HepG2 (cell line): ENCODE results near the gene MXD1. TPM values are rescaled to one million over a fixed set of nuclear protein-coding genes. Genes with fewer than 3 reads are reported as not detected.

Experiments used
- ARNT ChIP-seq: fragments of 450-650 bp; IDR thresholded peaks from 2 replicates; pipeline ENCODE4 v1.6.1; 2017
- GABPA ChIP-seq, 2 experiments: IDR thresholded peaks; 2 replicates each; pipeline ENCODE4 v1.6.1; 2011 to 2016; ENCODE audit warnings: low read depth in 2 of 2, low read length in 1 of 2, missing biosample characterization in 1 of 2, missing genetic modification characterization in 1 of 2
- HIVEP1 ChIP-seq: sonication (generic); formaldehyde crosslinking; IDR thresholded peaks from 2 replicates; pipeline ENCODE4 v1.4.0; 2020; ENCODE audit warnings: mild to moderate bottlenecking, missing genetic modification reagents
- MYC ChIP-seq: sonication (generic); formaldehyde crosslinking; IDR thresholded peaks from 2 replicates; pipeline ENCODE4 v1.9.0; 2021; ENCODE audit warnings: missing genetic modification reagents, borderline replicate concordance
- NONO ChIP-seq, 2 experiments: fragments of 450-650 bp in 1 of 2; sonication (generic) in 1 of 2; formaldehyde crosslinking in 1 of 2; IDR thresholded peaks in 1 of 2; conservative IDR thresholded peaks in 1 of 2; 2 replicates each; pipeline versions ENCODE4 v1.6.1 to v1.8.0; 2017 to 2022; ENCODE audit warnings: mild to moderate bottlenecking in 1 of 2, missing genetic modification reagents in 1 of 2, moderate library complexity in 1 of 2
- TAF15 ChIP-seq: fragments of 200-400 bp; formaldehyde crosslinking; IDR thresholded peaks from one replicate; pipeline ENCODE4 v1.6.1; 2018; ENCODE audit warnings: mild to moderate bottlenecking, low read depth, low read length; ENCODE audit not compliant: poor library complexity, severe bottlenecking
- ZNF296 ChIP-seq: sonication (generic); formaldehyde crosslinking; conservative IDR thresholded peaks from 2 replicates; pipeline ENCODE4 v1.5.0; 2020; ENCODE audit warnings: mild to moderate bottlenecking, missing genetic modification reagents
- ZNF350 ChIP-seq: sonication (generic); formaldehyde crosslinking; IDR thresholded peaks from 2 replicates; pipeline ENCODE4 v1.4.0; 2020; ENCODE audit warnings: mild to moderate bottlenecking, low read depth, missing genetic modification reagents, borderline replicate concordance
- ZNF547 ChIP-seq: sonication (generic); formaldehyde crosslinking; IDR thresholded peaks from 2 replicates; pipeline ENCODE4 v1.5.1; 2020; ENCODE audit warnings: mild to moderate bottlenecking, missing genetic modification reagents
- ZNF557 ChIP-seq: sonication (generic); formaldehyde crosslinking; IDR thresholded peaks from 2 replicates; pipeline ENCODE4 v1.4.0; 2020; ENCODE audit warnings: missing genetic modification reagents
- ZNF567 ChIP-seq: sonication (generic); formaldehyde crosslinking; IDR thresholded peaks from 2 replicates; pipeline ENCODE4 v1.8.1; 2023; ENCODE audit warnings: mild to moderate bottlenecking, missing genetic modification reagents, borderline replicate concordance
- ZNF841 ChIP-seq: sonication (generic); formaldehyde crosslinking; IDR thresholded peaks from 2 replicates; pipeline ENCODE4 v1.8.1; 2023; ENCODE audit warnings: missing genetic modification reagents, borderline replicate concordance
- ZSCAN20 ChIP-seq: sonication (generic); formaldehyde crosslinking; IDR thresholded peaks from 2 replicates; pipeline ENCODE4 v1.4.0; 2020; ENCODE audit warnings: missing genetic modification reagents, mild to moderate bottlenecking, borderline replicate concordance
- ZSCAN22 ChIP-seq: sonication (generic); formaldehyde crosslinking; IDR thresholded peaks from 2 replicates; pipeline ENCODE4 v1.4.0; 2020; ENCODE audit warnings: mild to moderate bottlenecking, missing genetic modification reagents
- polyA plus RNA-seq, 8 experiments: library from polyadenylated mRNA; depleted of rRNA in 3 of 8; stranded (reverse) in 7 of 8; unstranded in 1 of 8; fragments of >200 nt; fragmentation: Illumina TruSeq in 4 of 8; extraction: Trizol in 4 of 8; gene quantifications; 2 replicates each; pipeline versions ENCODE4 v1.2.1 to v1.2.3, GENCODE V29; 2011 to 2016; ENCODE audit warnings: low read depth in 4 of 8, missing spikeins in 1 of 8, mixed read lengths in 1 of 8; ENCODE audit not compliant: insufficient read depth in 1 of 8
- total RNA-seq, 5 experiments: library from RNA; depleted of rRNA; stranded (reverse); fragments of >200 nt; fragmentation: Illumina TruSeq; extraction: Trizol; gene quantifications; 2 replicates each; pipeline ENCODE4 v1.2.3, GENCODE V29; 2016; ENCODE audit warnings: low read depth in 1 of 5
- TF ChIP-seq, protein P1 (sequence below): sonication (generic); formaldehyde crosslinking; IDR thresholded peaks from 2 replicates; pipeline ENCODE4 v1.5.0; 2020; ENCODE audit warnings: missing genetic modification reagents
- TF ChIP-seq, protein P2 (sequence below): sonication (generic); formaldehyde crosslinking; IDR thresholded peaks from 2 replicates; pipeline ENCODE4 v1.8.1; 2023; ENCODE audit warnings: mild to moderate bottlenecking, missing genetic modification reagents
- TF ChIP-seq, protein P3 (sequence below): IDR thresholded peaks from 2 replicates; pipeline ENCODE4 v1.6.1; 2016
- TF ChIP-seq, protein P4 (sequence below): sonication (generic); formaldehyde crosslinking; IDR thresholded peaks from 2 replicates; pipeline ENCODE4 v1.5.0; 2020; ENCODE audit warnings: missing genetic modification reagents
- TF ChIP-seq, protein P5 (sequence below): sonication (generic); formaldehyde crosslinking; IDR thresholded peaks from 2 replicates; pipeline ENCODE4 v1.8.0; 2022; ENCODE audit warnings: mild to moderate bottlenecking, missing genetic modification reagents; ENCODE audit not compliant: insufficient replicate concordance
- TF ChIP-seq, protein P6 (sequence below): sonication (generic); formaldehyde crosslinking; IDR thresholded peaks from 2 replicates; pipeline ENCODE4 v1.4.0; 2020; ENCODE audit warnings: missing genetic modification reagents

Gene MXD1
- total and polyA plus RNA-seq, 2 of the 13 experiments (the other 11 are each of a cell fraction or from before 2014, with no cell fraction given) = 6.4 to 14.9 TPM

DNA sequence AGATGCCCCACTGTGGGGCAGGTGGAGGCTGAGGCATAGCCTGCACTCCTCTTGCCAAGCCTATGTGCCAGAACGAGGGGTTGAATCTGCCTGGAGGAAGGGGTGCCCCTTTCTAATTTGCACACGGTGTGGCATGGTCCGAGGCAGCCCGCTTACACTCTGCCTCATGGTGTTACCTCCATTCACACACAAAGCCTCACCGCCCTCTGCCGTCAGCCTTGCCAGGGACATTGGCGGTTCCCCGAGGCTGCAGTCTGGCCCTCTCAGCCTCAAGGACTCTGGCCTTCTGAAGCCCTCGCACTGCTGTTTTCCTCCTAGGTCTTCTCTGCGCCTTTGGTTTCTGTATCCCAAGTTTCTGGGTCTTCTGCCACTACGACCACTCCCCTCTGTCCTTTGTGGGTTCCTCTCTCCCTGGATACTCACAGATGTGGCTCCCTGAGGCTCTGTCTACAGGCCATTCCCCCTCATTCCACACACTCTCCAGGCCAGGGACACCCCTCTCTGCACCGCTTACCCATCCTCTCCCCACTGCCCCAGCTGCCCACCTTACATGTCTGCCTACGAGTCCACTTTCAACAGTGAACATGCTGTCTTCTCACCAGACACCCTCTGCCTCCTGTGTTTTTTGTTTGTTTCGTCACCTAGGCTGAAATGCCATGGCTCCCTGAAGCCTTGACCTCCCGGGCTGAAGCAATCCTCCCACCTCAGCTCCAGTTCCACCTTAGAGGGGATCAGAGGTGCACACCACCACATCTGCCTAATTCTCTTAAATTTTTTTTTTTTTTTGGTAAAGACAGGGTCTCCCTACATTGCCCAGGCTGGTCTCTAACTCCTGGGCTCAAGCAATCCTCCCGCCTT, 54.4 kb downstream of the MXD1 start (continued):
- TF ChIP-seq, protein P1, sequence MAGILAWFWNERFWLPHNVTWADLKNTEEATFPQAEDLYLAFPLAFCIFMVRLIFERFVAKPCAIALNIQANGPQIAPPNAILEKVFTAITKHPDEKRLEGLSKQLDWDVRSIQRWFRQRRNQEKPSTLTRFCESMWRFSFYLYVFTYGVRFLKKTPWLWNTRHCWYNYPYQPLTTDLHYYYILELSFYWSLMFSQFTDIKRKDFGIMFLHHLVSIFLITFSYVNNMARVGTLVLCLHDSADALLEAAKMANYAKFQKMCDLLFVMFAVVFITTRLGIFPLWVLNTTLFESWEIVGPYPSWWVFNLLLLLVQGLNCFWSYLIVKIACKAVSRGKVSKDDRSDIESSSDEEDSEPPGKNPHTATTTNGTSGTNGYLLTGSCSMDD (CRISPR knock-in tag) = no peak
- TF ChIP-seq ZSCAN20 (CRISPR knock-in tag) = no peak
- TF ChIP-seq, protein P2, sequence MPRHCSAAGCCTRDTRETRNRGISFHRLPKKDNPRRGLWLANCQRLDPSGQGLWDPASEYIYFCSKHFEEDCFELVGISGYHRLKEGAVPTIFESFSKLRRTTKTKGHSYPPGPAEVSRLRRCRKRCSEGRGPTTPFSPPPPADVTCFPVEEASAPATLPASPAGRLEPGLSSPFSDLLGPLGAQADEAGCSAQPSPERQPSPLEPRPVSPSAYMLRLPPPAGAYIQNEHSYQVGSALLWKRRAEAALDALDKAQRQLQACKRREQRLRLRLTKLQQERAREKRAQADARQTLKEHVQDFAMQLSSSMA = no peak
- TF ChIP-seq, protein P3, sequence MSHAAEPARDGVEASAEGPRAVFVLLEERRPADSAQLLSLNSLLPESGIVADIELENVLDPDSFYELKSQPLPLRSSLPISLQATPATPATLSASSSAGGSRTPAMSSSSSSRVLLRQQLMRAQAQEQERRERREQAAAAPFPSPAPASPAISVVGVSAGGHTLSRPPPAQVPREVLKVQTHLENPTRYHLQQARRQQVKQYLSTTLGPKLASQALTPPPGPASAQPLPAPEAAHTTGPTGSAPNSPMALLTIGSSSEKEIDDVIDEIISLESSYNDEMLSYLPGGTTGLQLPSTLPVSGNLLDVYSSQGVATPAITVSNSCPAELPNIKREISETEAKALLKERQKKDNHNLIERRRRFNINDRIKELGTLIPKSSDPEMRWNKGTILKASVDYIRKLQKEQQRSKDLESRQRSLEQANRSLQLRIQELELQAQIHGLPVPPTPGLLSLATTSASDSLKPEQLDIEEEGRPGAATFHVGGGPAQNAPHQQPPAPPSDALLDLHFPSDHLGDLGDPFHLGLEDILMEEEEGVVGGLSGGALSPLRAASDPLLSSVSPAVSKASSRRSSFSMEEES = no peak
- TF ChIP-seq, protein P4, sequence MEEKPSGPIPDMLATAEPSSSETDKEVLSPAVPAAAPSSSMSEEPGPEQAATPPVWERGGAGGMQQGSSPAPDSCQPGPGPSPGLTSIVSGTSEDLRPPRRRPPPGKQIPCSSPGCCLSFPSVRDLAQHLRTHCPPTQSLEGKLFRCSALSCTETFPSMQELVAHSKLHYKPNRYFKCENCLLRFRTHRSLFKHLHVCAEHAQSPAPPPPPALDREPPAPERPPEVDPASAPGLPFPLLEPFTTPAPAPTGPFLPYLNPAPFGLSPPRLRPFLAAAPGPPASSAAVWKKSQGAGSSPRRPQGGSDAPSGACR (CRISPR knock-in tag) = no peak
- no peak for TF ChIP-seq TAF15
- TF ChIP-seq NONO (IDR thresholded peaks at IDR 0.05) = no peak
- no peak for TF ChIP-seq NONO (CRISPR knock-in tag; conservative IDR thresholded peaks at IDR 0.05)
- TF ChIP-seq ZNF350 (CRISPR knock-in tag) = 0 out of 2 replicates have a peak, but pooled peaks have one; percentile 27
- TF ChIP-seq ZNF567 = 0 out of 2 replicates have a peak, but pooled peaks have one; percentile 52
- TF ChIP-seq GABPA (IDR thresholded peaks at IDR 0.05; ENCODE audit: low read depth, low read length) = no peak
- no peak for TF ChIP-seq GABPA (CRISPR knock-in tag; IDR thresholded peaks at IDR 0.05; ENCODE audit: low read depth)
- TF ChIP-seq, protein P5, sequence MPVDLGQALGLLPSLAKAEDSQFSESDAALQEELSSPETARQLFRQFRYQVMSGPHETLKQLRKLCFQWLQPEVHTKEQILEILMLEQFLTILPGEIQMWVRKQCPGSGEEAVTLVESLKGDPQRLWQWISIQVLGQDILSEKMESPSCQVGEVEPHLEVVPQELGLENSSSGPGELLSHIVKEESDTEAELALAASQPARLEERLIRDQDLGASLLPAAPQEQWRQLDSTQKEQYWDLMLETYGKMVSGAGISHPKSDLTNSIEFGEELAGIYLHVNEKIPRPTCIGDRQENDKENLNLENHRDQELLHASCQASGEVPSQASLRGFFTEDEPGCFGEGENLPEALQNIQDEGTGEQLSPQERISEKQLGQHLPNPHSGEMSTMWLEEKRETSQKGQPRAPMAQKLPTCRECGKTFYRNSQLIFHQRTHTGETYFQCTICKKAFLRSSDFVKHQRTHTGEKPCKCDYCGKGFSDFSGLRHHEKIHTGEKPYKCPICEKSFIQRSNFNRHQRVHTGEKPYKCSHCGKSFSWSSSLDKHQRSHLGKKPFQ (CRISPR knock-in tag) = no peak
- TF ChIP-seq ZNF557 (CRISPR knock-in tag) = no peak
- no peak for TF ChIP-seq ZSCAN22
- TF ChIP-seq ZNF296 (CRISPR knock-in tag) = no peak
- TF ChIP-seq ZNF841 (CRISPR knock-in tag) = no peak
- TF ChIP-seq ZNF547 (CRISPR knock-in tag) = no peak
- TF ChIP-seq, protein P6, sequence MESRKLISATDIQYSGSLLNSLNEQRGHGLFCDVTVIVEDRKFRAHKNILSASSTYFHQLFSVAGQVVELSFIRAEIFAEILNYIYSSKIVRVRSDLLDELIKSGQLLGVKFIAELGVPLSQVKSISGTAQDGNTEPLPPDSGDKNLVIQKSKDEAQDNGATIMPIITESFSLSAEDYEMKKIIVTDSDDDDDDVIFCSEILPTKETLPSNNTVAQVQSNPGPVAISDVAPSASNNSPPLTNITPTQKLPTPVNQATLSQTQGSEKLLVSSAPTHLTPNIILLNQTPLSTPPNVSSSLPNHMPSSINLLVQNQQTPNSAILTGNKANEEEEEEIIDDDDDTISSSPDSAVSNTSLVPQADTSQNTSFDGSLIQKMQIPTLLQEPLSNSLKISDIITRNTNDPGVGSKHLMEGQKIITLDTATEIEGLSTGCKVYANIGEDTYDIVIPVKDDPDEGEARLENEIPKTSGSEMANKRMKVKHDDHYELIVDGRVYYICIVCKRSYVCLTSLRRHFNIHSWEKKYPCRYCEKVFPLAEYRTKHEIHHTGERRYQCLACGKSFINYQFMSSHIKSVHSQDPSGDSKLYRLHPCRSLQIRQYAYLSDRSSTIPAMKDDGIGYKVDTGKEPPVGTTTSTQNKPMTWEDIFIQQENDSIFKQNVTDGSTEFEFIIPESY = peak; percentile 94
- TF ChIP-seq MYC (CRISPR knock-in tag) = peak; percentile 71; the same call in 1 of the 2 replicates
- no peak for TF ChIP-seq ARNT
- TF ChIP-seq HIVEP1 = no peak
